Activated CD4-positive, alpha-beta T cell treated with anti-CD3 and anti-CD28 coated beads, Interleukin-2, amount 50 U/mL, for 48 hours (primary cell): Measurements from ENCODE around the gene CHDH.

Experiments
- DNase-seq, 2 experiments: peaks; one replicate each; pipeline ENCODE4 v3.0.0-alpha.2; 2020

CHDH gene

GRCh38 chr3:53850895-53851294 lies 4.7 kb upstream of the CHDH start:
- no peak for DNase-seq

- DNase-seq, result no peak
These were observed 3.7 kb upstream of the CHDH start for GRCh38 chr3:53849916-53850315.

- no peak for DNase-seq
These were observed 584 bp upstream of the CHDH start for GRCh38 chr3:53846851-53847155.

GRCh38 chr3:53845881-53846133 lies 412 bp downstream of the CHDH start:
- DNase-seq, result no peak

- peak in 1 of 2 experiments; percentile 11 for DNase-seq
These were observed 927 bp downstream of the CHDH start for GRCh38 chr3:53845103-53845880.

GRCh38 chr3:53844262-53845102 lies 1.7 kb downstream of the CHDH start:
- DNase-seq, result no peak

GRCh38 chr3:53843195-53844177 lies 2.7 kb downstream of the CHDH start:
- no peak for DNase-seq

GRCh38 chr3:53842436-53843194 lies 3.6 kb downstream of the CHDH start:
- DNase-seq, result no peak

- no peak for DNase-seq
These were observed 4.9 kb downstream of the CHDH start for GRCh38 chr3:53841296-53841695.

- DNase-seq, result no peak
These were observed 8.9 kb downstream of the CHDH start for GRCh38 chr3:53837331-53837730.

GRCh38 chr3:53836084-53836872 lies 9.9 kb downstream of the CHDH start:
- no peak for DNase-seq

GRCh38 chr3:53835257-53835656 lies 11.0 kb downstream of the CHDH start:
- no peak for DNase-seq

- DNase-seq, result no peak
These were observed 11.7 kb downstream of the CHDH start for GRCh38 chr3:53834429-53835095.

GRCh38 chr3:53833700-53834099 lies 12.5 kb downstream of the CHDH start:
- DNase-seq, result no peak

GRCh38 chr3:53833053-53833645 lies 13.1 kb downstream of the CHDH start:
- DNase-seq, result no peak

GRCh38 chr3:53830944-53831343 lies 15.3 kb downstream of the CHDH start:
- DNase-seq, result no peak

- DNase-seq, result no peak
These were observed 16.6 kb downstream of the CHDH start for GRCh38 chr3:53829605-53830004.

- DNase-seq, result no peak
These were observed 17.6 kb downstream of the CHDH start for GRCh38 chr3:53828581-53828980.

- DNase-seq, result no peak
These were observed 20.2 kb downstream of the CHDH start for GRCh38 chr3:53826048-53826447.

GRCh38 chr3:53824795-53825194 lies 21.4 kb downstream of the CHDH start:
- no peak for DNase-seq
